ENCODE measurements around the gene OGA. TPM values are rescaled to one million over a fixed set of nuclear protein-coding genes. Genes with fewer than 3 reads are reported as not detected.

Gene OGA
- polyA plus RNA-seq, 3 donors = 24.6 to 47.9 (median 47.6) TPM

DNA sequence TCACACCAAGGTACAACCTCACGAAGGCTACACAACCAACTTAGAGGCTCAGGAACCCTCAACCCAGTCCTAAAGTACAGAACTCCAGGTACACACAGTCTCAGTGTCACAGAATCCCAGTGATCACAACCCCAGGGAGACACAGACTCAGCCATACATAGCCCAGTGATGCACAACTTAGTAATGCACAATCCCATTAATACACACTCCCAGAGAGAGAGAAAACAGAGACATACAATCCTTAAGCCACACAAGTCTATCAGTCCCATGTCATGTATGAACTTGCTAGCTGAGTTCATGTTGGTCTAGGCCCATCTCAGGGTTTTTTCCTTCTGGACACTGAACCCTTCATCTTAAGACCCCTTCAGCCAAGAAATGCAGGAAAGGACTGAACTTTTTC lies 20.8 kb upstream of the OGA start:
- no peak overlapping the region for H3K27ac ChIP-seq (ENCODE audit: low read depth, low read length)
- 80 to 98% (median 88%) methylated on average over 1 of the region's 1 CpG for WGBS, 3 donors

DNA sequence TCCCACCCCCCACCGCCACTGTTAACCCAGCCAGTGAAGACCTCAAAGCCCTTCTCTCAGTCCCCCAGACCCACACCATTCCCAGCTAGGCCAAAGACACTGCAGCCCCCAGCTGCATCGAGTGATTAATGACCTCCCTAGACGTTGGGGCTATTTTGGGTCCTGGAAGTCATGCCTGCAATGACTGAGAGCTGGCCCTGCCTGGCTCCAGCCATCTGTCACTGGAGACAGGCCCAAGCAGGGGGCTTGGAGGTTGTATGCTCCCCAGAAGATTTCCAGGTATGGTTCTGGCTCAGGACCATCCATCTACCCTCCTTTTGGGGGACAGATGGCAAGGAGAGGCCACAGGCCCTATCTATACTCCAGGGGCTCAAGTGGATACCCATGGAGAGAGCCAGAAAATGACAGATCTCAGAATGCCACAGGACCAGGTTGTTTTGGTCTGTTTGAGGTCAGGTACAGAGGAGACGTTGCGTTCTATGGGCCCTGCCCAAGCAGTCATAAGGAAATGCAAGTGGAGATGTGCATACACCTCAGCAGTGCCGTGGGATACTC lies 20.2 kb upstream of the OGA start:
- H3K27ac ChIP-seq (ENCODE audit: low read depth, low read length) = no peak overlapping the region
- 74 to 85% (median 82%) methylated on average over 6 of the region's 6 CpGs for WGBS, 3 donors

DNA sequence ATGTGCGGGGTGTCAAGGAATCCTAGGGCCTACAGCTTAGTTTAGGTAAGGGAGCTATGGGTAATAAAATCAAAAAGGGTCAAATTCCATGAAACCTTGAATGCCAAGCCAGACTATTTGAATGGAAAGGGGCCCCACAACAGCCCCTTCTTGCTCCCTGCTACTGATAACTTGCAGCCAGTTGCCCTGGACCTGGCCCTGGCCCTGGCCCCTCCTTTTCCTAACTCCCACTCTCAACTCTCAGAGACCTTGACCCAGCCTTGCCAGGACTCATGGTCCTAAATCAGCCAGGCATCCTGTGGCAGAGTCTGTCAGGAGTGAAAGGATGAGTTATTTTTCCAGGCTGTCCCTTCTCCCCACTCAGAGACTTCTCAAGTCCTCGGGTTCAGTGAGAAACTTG lies 19.5 kb upstream of the OGA start:
- H3K27ac ChIP-seq (ENCODE audit: low read depth, low read length) = no peak overlapping the region
- 68 to 86% (median 86%) methylated on average over 2 of the region's 2 CpGs for WGBS, 3 donors

DNA sequence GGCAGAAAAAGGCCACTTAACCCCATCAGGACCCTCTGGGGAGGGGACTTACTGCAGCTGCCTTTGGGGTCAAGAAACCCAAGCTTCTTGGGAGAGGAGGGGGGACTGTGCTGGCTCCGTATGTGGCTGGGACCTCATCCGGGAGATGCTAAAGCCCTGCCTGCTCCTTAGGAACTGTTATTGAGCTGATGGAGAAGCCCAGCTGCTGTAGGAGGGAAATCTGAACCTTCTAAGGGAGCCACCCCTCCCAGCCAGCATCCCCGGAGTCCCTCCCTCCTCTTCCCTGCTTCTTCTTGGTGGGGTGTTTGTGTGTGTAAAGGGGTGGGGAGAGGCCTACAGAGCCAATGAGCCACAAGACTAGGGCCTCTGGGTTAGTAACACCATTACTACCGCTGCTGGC lies 17.1 kb upstream of the OGA start:
- WGBS, 3 donors = 73 to 90% (median 74%) methylated on average over 4 of the region's 4 CpGs
- H3K27ac ChIP-seq (ENCODE audit: low read depth, low read length) = no peak overlapping the region

DNA sequence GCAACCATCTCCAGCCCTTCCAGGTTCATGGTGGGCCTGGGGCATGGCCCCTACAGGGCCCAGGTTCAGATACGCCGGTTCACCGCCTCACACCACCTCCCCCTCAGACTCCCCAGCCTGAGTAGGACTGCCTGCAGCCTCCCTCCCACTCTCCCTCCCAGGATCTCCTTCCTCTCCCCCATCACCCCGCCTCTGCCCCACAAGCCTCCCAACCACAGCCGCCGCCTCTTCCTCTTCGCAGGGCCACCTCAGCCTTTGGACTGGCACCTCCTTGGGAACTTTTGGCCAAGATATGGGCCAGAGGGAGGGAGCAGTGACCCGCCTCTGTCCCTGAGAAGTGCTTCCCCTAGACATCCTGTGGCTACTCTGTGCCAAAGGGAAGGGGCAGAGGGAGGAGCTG lies 16.1 kb upstream of the OGA start:
- 36 to 63% (median 37%) methylated on average over 8 of the region's 8 CpGs for WGBS, 3 donors
- H3K27ac ChIP-seq (ENCODE audit: low read depth, low read length) = no peak overlapping the region

DNA sequence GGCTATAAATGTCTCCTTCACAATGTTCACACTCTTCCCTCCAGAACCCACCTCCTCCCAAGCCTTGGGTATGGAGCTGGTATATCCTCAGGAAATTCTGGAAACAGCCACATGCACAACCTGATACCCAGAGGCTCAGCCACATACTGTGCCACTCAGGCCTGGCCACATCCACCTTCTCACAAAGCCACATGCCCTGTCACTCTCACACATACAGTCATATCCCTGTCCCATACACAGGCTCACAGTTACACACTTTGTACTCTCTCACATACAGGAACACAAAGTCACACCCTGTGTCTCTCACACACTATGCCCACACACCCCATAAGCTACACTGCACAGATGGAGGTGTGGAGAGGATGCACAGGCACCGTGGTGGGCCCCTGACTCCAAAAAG lies 15.2 kb upstream of the OGA start:
- 84 to 94% (median 89%) methylated on average over 1 of the region's 1 CpG for WGBS, 3 donors

DNA sequence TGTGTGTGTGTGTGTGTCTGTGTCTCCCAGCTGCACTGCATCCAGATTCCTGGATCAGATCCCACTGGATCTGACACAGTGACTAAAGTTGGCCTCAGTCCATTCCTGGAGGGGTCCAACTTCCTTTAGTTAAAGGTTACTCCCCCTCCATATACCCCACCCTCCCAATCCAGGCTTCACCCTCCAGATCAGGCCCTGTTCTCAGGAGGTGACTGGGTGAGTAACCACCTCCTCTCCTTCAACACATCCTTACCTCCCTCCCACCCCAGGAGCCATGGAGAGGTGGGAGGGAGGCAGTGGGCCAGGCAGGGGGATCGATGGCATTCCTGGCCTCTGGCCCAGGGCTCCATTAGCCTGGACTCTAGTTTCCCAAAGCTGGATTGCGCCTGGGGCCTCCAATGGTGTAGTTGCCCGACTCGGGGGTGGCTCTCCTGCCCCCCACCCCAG lies 14.1 kb upstream of the OGA start:
- 49 to 61% (median 57%) methylated on average over 4 of the region's 4 CpGs for WGBS, 3 donors
- no peak overlapping the region for H3K27ac ChIP-seq (ENCODE audit: low read depth, low read length)

More for the DNA sequence above, 15.2 kb upstream of the OGA start:
- H3K27ac ChIP-seq (ENCODE audit: low read depth, low read length) = no peak overlapping the region

DNA sequence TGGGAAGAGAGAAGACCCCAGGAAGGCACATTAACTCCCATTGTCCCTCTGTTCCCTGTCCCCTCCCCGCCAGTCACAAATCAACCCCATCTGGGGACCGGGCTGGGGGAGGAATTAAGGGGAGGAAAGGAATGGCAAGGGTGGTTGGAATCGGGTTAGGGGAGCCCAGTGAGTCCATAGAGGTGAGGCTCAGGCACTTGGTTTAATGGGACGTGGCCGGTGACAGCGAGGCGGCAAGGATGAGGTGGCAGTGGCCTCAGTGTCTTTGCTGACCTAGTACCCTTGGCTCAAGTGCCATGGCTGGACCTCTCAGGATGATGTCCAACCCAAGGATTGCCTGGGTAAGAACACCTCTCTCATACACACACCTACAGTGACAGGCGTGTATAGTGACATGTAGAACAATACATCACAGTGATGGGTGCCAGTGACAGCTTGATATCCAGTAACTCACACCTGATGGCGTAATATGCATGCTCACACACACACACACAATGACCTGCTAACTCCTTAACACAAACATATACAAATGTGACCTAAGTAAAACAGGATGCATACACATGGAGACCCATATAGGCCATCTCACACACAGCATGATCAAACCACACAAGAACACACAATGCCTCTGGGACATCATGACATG lies 13.0 kb upstream of the OGA start:
- no peak overlapping the region for H3K27ac ChIP-seq (ENCODE audit: low read depth, low read length)
- 53 to 60% (median 60%) methylated on average over 9 of the region's 9 CpGs for WGBS, 3 donors

DNA sequence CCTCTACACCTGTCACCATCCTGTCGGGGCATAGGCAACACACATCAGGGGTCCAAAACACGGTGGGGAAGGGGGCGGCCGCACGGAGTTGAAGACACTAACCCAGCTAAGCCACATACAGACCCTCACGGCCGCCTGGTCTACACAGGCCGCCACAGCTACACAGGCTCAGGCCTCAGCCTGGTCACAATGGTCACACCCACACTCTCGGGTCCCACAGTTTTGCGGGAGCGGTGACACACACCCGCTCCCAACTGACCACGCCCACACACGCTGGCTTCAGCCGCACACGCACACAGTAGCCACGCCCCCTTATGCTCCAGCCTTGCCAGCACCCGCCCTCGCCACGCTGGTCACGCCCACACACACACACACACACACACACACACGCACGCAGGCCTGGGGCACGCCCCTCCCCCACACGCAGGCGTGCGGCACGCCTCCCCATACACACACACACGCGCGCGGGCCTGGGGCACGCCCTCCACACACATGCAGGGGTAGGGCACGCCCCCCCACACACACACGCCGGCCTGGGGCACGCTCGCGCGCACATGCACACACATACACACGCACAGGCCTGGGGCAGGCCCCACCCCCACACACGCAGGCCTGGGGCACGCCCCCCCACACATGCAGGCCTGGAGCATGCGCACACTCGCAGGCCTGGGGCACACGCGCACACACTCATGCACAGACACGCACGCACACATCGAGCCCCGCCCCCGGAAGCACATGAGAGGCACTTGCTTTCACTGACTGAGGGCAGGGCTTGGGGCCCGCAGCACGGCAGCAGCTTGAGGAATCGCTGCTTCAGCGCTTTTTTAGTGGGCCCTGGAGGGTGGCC lies 12.3 kb upstream of the OGA start:
- H3K27ac ChIP-seq (ENCODE audit: low read depth, low read length) = no peak overlapping the region
- 1 to 2% (median 2%) methylated on average over 55 to 56 of the region's 56 CpGs for WGBS, 3 donors

DNA sequence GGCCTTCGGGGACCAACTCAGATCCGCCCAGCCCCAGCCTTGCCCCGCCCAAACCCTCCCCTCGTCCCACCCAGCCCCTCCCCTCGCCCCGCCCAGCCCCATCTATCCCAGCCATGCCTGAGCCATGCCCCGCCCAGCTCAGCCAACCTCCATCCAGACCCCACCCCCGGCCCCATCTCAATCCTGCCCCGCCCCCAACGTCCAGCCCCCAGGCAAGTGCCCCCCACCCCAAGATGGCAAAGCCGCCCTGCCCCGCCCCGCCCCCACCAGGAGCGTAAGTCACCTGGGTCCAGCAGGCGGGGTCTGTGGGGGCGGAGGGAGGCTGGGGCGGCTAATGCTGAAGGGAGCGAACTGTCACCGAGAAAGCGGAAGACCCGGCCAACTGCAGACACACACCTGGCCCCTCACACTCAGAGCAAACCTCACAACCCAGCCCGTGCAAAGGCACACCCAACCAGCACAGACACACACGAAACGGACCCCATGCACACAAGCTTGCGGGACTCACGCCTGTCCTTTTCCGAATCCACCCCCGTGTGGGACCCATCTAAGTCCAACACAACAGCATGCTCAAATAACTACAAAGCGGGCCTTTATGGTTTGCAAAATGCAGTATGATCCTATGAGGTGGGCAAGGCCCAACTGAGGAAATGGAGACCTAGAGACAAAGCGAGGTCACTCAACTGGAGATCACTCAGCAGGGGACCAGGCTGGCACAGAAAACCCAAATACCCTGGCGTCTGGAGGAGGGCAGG lies 11.5 kb upstream of the OGA start:
- no peak overlapping the region for H3K27ac ChIP-seq (ENCODE audit: low read depth, low read length)
- WGBS, 3 donors = 7 to 11% (median 10%) methylated on average over 25 to 31 of the region's 31 CpGs

DNA sequence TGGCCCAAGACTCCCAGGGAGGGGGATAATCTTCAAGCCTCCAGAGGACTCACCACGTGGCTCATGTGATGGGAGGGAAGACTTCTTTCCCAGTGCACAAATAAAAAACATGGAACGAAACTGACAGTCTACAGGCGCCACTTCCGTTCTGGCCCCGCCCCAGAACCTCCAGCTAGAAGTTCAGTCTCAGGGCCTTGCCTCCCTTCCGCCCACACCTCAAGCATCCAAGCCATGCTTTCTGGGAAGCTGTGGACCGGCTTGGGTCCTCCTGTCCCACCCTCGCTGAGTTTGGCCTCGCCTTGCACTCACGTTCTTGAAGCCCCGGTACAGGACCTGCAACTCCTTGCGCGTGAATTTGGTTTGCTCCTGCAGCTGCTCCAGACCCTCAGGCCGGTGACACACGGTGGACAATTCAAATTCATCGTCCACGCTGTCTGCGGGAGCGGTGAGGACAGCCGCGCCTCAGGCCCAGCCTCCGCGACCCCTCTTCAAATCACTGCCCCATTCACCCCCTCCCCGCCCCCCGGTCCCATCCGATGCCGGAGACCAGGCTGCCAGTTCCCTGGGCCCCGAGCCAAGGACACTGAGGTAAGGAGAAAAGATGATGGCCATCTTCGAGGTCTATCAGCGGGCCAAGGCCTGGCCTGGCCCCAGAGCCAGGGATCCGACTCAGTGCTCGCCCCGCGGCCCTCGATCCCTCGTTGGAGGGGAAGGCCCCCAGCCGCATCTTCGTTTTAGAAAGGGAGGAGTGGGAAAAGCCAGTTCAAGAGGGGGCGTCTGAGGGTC lies 10.7 kb upstream of the OGA start:
- 52 to 64% (median 58%) methylated on average over 39 of the region's 39 CpGs for WGBS, 3 donors
- no peak overlapping the region for H3K27ac ChIP-seq (ENCODE audit: low read depth, low read length)

DNA sequence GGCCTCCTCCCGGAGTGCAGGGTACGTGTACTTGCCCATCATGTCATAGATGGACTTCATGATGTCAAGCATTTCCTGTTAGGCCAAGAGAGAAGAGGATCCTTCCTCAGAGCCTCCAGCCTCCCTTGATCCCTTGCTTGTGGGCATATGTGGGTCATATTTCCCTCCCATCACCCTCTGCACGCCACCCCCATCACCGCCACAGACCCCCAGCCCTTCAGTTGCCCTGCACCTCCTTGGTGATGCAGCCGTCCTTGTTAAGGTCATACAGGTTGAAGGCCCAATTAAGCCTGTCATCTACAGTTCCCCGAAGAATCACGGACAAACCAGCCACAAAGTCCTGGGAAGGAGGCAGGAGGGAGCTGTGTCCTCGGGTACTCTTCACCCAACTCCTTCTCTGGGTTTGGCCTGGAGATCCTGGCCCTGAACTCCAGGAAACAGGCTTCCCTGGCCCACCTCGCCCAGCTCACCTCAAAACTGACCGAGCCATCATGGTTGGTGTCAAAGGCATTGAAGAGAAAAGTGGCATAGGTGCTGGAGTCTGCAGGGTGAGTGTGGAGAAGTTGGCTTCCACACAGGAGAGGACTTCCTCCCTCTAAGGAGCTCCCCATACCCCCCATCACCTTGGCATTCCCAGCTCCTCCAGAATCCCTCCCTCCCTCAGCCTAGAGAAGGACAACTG lies 9.8 kb upstream of the OGA start:
- 90 to 96% (median 93%) methylated on average over 10 of the region's 10 CpGs for WGBS, 3 donors
- H3K27ac ChIP-seq (ENCODE audit: low read depth, low read length) = no peak overlapping the region

DNA sequence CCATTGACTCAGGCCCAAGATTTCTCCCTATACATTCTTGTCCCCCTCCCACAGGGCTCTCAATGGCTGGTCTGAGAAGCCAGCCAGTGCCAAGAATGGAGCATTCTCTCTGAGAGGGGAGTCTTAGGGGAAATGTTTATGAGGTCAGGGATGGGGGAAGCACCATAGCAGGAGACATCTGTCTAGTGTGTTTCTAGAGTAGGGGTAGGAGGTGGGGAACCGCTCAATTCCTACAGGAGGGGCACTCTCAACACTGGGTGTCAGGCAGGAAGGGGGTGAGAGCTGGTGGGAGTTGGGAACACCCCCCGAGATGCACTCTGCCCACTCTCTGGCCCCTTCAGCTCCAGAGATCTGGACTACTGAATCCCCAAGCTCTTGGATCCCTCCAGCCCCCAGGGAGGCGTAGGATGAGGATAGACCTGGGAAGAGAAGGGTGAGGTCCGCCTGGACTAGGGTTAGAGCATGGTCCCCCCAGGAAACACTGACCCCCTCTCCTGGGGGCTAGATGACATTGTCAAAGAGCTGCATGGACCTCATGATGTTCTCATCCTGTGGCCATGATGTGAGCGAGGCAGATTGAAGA lies 8.7 kb upstream of the OGA start:
- H3K27ac ChIP-seq (ENCODE audit: low read depth, low read length) = no peak overlapping the region

DNA sequence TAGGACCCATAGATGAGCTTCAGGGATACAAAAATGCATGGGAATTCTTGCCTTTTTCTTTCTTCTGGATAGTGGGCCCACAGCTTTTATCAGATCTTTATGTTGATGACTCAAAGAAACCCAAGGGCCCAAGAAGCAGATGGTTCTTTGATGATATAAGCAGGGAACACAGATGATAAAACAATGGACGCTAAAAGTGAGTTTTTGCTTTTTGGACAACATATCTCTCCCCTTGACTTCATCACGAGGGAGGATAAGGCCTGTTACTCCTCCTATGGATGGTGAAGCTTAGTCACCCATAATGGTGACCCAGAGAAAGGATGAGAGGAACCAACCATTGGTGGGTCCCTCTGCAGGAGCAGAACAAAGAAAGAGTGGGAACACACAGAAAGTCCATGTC lies 6.5 kb upstream of the OGA start:
- no peak overlapping the region for H3K27ac ChIP-seq (ENCODE audit: low read depth, low read length)
- 51 to 91% (median 90%) methylated on average over 2 of the region's 2 CpGs for WGBS, 3 donors

More for the DNA sequence above, 8.7 kb upstream of the OGA start:
- WGBS, 3 donors = 93 to 94% (median 93%) methylated on average over 5 of the region's 5 CpGs

DNA sequence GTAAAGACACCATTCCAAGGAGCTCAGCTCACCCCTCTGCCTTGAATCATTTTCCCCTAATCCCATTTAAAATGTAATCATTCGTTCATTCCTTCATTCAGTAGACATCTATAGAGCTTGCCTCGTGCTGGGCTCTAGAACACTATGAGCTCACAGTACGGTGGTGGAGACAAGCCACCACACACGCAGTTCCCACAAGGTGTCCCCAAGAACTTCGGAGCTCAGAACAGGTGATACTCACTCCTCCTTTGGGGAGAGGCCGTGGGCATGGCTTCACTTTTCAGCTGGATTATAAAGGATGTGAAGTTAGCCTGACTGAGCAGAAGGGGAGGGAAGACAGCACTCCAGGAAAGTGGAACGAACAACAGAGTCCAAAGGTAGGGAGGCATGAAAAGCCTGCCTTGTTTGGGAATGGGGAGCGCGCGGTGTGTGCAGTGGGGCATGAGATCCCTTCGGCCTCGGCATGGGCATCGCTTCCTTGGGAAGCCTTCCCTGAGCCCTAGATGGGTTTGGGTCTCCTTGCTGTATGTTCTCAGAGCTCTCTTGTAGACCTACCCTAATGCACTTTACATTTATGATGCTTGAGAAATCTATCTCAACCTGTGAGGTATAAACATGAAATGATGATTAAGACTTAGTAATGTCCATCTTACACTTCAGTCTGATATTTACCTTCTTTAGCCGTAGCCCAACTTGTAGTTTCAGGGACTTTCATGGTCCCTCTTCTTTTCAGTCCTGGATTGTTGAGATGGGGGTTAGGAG lies 809 bp upstream of the OGA start:
- H3K27ac ChIP-seq (ENCODE audit: low read depth, low read length) = no peak overlapping the region
- 28 to 30% (median 28%) methylated on average over 14 of the region's 14 CpGs for WGBS, 3 donors

DNA sequence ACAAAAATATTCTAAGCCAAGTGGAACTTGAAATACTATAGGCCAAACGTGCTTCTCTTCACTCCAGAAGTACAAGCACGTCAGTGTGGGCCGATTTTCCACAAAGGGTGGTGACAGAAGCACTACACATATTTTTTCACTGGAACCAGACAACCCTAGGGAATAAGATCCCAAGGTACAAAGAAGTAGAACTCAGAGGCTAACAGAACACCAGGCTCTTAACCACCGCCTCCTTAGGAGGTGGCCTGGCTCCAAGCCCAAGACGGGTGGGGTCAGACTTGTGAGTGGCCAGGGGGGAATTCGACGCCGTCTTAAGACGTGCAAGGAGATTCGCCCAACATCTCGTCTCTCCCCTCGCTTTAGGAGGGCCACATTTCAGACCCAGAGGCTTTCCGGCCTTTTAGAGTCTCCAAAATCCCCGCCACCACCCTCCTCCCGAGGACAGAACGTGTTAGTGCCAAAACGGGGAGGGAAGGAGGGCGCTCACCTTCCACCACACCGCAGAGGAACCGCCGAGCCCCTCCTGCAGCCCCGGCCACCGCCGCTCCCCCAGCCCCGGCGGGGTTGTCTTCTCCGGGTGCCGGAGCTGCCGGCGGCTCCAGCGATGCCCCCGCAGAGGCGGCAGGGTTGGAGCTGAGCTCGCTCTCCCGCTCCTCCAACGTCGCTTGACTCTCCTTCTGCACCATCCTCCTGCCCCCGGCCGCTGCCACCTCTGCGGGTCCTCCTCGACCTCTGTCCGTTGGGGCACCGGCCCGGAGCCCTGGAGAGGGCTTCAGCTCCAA lies 716 bp downstream of the OGA start:
- peak overlapping the region; percentile 4 for H3K27ac ChIP-seq (ENCODE audit: low read depth, low read length)
- 0 to 1% (median 1%) methylated on average over 40 to 44 of the region's 44 CpGs for WGBS, 3 donors
